AML-193 (cell line): ENCODE data around the gene ZNF668.
"Not testable (repeated sequence)": the region's sequence is repeated elsewhere in the genome, so short reads cannot be mapped to it uniquely, and the experiment has no call there.

Experiments used
- DNase-seq, 2 experiments: peaks; one replicate each; lab custom pipeline; 2025; lab: John Stamatoyannopoulos, UW

The ZNF668 gene

DNA sequence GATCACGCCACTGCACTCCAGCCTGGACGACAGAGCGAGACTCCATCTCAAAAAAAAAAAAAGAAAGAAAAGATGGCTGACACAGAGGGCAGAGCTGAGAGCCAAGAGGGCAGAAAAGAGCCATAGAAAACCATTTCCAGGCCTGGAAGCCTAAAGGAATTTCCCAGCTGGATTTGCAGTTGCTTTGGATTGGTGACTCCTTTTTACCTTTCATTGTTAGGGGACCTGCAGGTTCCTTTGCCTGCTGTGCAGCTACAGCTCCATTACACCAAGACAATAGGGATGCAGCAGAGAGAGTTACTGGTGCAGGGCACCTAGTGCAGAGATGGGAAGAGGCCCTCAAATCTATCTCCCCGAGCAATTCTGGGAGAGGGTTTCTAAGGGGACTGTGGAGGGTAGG is 18.4 kb downstream of the ZNF668 start:
- no peak for DNase-seq

DNA sequence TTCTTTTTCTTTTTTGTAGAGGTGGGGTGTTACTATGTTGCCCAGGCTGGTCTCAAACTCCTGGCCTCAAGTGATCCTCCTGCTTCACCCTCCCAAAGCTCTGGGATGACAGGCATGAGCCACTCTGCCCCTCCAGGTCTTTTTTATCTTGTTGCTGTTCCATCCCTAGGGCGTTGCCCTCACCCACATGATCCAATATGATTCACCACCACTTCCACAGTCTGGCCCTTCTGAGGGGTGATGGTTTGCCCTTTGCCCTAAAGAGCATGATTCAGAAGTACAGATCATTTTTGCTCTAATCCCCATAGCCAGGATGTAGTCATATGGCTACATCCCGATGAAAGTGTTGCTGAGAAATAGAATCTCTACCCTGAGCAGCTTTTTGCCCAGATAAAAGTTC is 21.9 kb downstream of the ZNF668 start:
- DNase-seq, result no peak

DNA sequence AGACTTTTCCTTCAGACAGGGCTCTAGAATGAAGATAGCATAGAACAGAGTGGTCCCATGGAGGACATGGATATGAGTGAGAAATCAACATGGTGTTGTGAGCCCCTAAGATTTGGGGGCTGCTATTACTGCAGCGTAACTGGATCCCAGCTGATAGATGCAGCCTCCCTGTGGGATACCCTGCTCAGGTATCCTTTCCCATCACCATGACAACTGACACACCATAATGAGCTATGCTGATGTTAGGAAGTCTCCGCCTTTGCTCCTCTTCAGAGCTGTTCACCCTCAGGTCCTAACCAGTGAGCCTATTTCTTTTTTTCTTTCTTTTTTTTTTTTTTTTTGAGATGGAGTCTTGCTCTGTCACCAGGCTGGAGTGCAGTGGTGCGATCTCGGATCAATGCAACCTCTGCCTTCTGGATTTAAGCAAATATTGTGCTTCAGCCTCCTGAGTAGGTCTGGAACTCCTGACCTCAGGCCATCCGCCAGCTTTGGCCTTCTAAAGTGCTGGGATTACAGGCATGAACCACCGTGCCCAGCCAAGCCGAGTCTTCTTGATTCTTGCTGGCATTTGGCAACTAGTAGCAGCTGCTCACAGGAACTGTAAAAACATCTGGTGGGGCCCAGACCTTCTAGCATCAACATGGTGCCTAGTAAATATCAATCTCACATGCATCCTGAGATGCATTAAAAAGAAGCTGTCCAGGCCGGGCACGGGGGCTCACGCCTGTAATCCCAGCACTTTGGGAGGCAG is 23.6 kb downstream of the ZNF668 start:
- no peak for DNase-seq

DNA sequence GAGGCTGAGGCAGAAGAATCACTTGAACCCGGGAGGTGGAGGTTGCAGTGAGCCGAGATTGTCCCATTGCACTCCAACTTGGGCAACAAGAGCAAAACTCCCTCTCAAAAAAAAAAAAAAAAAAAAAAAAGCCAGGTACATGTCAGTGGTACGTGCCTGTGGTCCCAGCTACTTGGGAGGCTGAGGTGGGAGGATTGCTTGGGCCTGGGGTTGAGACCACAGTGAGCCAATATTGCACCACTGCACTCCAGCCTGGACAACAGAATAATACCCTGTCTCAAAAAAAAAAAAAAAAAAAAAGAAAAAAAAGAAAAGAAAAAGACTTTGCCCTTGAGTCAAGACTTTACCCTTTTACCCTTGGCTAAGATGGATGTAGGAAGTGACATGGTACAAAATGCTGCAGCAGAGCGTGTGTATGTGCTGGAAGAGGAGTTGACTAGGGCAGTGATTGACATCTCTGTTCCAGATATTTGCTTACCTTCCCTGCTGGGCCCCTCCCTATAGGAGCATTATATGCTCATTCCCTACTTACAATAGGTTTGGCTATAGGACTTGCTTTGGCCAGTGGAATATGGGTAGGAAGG is 30.1 kb downstream of the ZNF668 start:
- no peak for DNase-seq

DNA sequence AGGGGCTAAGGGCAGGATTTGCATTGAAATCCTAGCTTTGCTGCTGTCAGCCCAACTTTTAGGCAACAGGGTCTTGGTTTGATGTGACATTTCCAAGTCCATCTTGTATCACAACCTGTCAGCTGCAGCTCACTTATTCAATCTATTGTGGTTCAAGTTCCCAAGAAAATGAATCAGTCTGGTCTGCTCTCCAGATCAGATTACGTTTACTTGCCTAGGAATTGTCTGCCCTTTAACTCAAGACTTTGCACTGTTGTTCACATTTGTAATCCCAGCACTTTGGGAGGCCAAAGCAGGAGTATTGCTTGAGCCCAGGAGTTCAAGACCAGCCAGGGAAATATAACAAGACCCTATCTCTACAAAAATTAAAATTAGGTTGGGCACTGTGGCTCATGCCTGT is 30.7 kb downstream of the ZNF668 start:
- no peak for DNase-seq

DNA sequence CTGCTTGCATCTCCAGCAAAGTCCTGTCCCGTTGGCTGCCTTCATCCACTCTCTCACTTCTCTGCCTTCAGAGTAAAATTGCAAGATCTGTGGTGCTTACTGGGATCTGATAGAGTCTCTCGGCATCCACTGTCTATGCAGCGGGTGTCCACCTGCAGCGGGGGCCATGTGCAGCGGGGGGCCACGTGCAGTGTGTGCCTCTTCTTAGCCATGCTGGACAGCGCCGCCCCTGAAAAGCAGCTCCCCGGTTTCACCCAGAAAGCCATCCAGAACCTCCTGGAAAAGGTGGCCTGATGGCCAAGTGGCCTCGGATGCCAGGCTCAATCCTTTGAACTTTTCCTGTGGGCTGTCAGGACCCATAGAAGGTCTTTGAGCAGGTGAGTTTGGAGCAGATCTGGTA is 31.2 kb downstream of the ZNF668 start:
- no peak for DNase-seq

DNA sequence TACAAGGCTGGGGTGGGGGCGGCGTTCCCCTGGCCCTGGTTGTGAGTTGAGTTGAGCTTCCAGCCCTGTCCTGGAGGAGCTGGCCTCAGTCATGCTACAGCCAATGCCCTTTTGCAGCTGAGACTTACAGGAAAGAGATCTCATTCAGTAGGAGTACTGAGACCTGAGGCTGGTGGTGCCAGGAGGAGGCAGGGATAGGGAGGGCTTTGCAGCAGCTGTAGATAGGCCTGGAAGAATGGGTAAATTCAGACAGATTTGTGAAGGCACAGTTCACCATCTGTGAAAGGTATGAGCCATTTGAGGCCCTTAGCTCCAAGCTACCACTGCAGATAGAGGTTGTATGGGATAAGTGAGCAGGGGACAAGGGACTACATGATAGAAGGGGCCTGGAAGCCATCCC is 35.0 kb downstream of the ZNF668 start:
- no peak for DNase-seq

DNA sequence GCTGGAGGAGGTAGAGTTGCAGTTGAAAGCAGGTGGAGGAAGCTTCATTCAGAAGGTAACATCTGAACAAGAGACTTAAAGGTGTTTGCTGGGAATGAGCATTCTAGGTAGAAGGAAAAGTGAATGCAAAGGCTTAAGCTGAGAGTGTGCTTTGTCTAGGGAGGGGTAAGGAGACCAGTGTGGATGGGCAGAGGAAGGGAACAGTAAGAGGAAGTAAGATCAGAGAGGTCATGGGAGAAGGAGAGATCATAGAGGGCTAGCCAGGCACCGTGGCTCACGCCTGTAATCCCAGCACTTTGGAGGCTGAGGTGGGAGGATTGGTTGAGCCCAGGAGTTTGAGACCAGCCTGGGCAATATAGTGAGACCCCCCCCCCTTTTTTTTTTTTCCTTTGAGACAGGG is 37.3 kb downstream of the ZNF668 start:
- DNase-seq, result peak in 1 of 2 experiments; percentile 17

DNA sequence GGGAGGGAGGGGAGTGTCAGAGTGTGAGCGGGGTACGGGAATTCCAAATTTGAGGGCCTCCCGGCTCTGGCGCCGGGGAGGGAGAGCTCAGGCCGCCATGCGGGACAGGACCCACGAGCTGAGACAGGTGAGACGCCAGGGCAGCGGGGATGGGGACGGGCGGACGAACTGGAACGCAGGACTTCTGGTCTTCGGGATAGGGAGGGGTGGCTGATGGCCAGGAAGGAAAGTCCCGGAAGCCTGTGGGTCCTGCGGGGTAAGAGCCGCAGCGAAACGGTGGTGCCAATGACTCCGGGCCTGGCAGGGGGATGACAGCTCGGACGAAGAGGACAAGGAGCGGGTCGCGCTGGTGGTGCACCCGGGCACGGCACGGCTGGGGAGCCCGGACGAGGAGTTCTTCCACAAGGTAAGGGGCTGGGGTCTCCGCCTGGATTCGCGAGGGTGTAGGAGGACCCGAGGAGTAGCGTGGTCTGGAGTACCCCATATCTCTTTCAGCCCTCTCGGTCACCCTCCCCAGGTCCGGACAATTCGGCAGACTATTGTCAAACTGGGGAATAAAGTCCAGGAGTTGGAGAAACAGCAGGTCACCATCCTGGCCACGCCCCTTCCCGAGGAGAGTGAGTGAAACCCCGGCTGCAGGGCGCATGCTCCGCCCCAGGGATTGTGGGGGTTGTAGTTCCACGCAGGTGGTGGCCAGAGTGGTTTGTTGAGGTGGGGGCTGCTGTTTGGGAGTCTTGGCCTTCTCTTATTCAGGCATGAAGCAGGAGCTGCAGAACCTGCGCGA is 40.1 kb downstream of the ZNF668 start:
- DNase-seq, result peak; percentile 72 to 79

DNA sequence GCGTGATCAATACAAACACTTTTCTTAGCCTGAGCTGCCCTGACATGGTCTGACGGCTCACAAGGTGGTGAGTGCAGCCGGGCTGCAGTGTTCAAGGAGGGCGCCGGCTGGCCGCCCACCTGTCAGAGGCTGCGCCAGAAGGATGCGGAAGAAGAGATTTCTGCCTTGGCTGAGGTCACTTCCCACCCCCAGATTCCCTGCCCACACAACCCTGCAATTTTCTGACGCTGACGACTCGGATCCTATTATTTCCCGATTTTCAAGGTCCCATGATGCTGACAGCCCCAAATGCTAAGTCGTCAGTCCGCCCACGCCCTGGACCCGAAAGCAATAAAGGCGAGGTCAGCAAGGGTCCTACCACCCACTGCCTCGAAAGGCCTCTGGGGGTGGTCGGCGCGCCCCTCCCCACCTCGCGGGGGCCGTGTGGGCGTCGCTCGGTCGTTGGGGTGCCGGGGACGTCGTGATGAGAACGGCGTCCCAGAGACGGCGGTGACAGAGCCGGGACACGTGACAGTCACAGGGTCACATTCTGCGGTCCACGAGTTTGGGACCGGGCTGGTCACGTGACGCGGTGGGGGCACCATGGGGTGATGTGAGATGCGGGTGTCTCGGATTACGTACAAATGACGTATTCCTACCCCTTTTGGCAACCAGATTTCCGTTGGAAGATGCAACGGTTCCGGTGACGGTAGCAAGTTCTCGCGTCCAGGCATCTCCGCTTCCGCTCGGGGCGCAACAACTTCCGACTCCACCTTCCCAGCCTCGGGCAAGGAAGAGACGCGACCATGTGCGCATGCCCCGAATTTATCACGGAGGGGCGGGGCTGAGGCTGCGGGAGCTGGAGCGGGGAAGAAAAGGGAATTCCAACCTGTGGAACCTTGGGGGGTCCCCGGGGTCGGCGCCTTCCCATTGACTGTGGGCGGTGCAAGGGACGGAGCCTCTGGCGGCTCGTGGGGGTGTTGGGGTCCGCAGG is 41.0 kb downstream of the ZNF668 start, which contains the start of gene STX4:
Gene STX4, plus strand, starts transcription at position 823 of the 973 bp plus-strand sequence. CDS start 248 bp downstream, outside the sequence.
- peak; percentile 98 for DNase-seq

DNA sequence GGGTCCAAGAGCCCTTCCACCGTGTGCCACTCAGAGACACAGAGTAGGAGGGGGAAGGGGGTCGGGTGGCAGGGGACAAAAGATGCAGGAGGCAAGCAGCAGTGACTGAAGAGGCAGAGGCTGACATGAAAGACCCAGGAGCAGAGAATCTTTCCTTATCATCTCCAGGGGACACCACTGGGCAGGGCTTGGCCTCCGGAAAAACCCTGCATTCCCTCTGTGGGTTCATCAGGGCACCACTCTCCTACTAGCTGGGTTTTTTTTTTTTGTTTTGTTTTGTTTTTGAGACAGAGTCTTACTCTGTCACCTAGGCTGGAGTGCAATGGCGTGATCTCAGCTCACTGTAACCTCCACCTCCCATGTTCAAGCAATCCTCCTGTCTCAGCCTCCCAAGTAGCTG is 42.8 kb downstream of the ZNF668 start:
- no peak for DNase-seq

DNA sequence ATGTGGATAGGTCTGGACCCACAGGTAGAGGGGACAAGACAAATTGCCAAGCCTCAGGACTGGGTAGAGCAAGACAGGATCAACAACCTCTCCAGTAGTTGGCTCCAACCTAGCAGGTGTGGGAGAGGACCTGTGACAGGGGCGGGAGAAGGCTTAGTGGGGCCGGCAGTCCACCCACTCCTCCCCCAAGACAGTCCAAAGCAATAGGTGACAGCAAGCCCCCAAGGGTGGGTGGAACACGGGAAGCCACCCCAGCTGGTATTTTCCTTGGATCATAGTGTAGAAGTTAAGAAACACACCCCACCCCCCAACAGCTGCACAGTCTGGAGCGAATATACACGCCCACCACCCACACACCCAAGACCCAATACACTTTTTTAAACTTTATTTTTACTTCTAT is 44.8 kb downstream of the ZNF668 start:
- no peak for DNase-seq

DNA sequence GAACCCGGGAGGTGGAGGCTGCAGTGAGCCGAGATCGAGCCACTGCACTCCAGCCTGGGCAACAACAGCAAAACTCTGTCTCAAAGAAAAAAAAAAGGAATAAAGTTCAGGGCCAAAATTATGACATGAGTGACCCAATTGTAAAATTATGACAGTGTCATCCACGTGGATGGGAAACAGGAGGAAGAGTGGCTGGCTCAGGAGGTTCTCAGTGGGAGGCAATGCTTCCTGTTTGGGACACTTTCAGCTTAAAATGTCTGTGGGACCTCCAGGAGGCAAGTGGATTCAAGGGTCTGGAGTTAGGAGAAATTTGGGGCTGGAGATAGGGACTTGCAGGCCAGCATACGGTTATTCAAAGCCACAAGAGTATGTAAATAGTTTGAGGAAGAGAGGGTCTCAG is 48.7 kb downstream of the ZNF668 start:
- no peak for DNase-seq

DNA sequence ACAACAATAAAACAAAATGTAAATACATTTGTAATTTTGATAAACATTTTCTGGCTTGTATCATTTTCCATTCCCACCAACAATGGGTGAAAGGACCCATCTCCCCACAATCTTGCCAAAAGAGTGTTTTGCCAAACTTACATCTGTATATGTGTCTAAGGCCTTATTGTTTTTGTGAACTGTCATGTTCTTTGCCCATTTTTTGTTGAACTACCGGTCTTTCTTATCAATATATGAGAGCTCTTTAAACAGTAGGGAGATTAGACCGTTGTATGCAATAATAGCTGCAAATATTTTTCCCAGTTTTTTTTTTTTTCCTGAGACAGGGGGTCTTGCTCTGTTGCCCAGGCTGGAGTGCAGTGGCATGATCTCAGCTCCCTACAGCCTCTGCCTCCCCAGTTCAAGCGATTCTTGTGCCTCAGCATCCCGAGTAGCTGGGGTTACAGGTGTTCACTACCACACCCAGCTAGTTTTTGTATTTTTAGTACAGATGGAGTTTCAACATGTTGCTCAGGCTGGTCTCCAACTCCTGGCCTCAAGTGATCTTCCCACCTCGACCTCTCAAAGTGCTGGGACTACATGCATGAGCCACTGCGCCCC is 50.3 kb downstream of the ZNF668 start:
- no peak for DNase-seq

DNA sequence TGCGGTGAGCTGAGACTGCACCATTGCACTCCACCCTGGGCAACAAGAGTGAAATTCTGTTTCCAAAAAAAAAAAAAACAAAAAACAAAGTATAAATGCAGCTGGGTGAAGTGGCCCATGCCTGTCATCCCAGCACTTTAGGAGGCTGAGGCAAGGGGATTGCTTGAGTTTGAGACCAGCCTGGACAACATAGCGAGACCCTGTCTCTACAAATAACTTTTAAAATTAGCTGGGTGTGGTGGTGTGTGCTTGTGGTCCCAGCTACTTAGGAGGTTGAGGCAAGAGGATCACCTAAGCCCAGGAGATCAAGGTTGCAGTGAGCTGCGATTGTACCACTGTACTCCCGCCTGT is 50.8 kb downstream of the ZNF668 start:
- DNase-seq, result no peak

DNA sequence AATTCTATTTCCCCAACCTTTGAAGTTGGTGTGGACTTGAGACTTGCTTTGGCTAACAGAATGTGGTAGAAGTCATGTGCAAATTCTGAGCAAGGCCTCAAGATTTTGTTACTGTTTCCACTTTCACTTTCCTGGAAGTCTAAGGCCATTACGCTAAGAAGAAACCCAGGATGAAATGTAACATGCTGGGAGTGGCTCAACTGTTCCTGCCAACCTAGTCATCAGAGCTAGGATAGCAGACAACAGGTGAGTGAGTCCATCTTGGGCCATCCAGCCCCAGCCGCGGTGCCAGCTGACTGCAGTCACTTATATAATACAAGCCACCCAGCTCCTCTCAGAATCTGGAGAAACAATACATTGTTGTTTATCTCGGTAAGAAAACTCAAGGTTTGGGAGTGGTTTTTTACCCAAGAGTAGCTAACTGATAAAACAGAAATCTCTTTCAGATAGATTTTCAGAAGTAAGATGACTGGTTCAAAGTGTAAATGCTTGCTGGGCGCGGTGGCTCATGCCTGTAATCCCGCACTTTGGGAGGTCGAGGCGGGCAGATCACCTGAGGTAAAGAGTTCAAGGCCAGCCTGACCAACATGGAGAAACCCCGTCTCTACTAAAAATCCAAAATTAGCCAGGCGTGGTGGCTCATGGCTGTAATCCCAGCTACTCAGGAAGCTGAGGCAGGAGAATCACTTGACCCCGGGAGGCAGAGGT is 51.3 kb downstream of the ZNF668 start:
- DNase-seq, result no peak

DNA sequence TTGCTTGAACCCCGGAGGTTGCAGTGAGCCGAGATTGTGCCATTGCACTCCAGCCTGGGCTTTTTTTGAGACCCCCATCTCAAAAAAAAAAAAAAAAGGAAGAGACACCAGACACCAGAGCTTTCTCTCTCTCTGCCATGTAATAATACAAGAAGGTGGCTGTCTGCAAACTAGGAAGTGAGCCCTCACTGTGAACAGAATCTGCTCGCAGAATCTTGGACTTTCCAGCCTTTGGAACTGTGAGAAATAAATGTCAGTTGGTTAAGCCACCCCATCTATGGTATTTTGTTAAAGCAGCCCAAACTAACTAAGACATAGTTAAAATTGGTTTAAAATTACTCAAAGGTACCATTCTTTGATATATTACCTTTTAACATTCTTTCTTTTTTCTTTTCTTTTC is 53.5 kb downstream of the ZNF668 start:
- no peak for DNase-seq

DNA sequence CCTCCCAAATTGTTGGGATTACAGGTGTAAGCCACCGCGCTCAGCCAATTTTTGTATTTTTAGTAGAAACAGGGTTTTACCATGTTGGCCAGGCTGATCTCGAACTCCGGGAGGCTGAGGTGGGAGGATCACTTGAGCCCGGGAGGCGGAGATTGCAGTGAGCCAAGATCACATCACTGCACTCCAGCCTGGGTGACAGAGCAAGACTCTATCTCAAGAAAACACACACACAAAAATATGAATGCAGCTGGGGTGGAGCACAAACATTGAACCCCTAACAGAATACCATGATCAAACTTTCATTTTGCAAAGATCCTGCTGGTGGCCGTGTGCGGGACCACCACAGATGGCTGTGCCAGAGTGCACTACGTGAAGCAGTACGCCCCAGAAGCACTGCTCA is 56.3 kb downstream of the ZNF668 start:
- DNase-seq, result not testable (repeated sequence)

DNA sequence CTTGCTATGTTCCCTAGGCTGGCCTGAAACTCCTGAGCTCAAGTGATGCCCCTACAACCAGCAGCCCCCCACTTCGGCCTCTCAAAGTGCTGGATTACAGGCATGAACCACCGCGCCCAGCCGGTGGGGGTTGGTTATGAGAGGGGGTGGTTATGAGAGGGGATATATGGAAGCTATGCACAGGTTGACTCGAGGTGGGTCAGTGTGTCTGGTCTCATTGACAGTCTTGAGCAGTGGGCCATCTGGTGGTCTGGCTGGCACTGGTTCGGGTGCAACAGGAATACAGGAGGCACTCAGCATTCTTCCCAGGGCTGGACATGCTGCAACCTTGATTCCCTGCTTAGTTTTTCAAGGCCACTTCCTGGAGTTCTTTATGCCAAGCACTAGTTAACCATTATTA is 58.0 kb downstream of the ZNF668 start:
- no peak for DNase-seq

DNA sequence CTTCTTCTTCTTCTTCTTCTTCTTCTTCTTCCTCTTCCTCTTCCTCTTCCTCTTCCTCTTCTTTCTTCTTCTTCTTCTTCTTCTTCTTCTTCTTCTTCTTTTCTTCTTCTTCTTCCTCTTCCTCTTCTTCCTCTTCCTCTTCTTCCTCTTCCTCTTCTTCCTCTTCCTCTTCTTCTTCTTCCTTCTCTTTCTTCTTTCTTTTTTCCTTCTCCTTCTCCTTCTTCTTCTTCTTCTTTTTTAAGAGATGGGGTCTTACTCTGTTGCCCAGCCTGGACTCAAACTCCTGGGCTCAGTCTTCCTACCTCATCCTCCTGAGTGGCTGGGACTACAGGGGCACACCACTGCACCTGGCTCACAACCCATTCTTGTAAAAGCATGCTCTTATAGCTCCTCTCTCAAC is 60.7 kb downstream of the ZNF668 start:
- not testable (repeated sequence) for DNase-seq

DNA sequence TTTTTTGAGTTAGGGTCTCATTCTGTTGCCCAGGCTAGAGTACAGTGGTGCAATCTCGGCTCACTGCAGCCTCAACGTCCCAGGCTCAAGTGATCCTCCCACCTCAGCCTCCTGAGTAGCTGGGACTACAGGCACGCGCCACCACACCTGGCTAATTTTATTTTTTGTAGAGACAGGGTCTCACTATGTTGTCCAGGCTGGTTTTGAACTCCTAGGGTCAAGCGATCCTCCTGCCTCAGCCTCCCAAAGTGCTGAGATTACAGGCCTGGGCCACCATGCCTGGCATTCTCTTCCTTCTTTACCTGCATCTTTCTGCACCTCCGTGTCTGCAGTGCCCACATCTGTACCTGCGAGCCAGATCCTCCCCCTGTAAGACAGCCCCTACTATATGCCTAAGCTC is 62.2 kb downstream of the ZNF668 start:
- DNase-seq, result not testable (repeated sequence)
